NCI-H2107 treated with DMSO at 0.1 percent for 48 hours (cell line): ENCODE measurements around the gene JPH3.
A peak's percentile ranks its signal among the peaks of the same experiment; 100 is the strongest.

Source experiments
- DNase-seq: peaks from one replicate; lab custom pipeline; 2025; ENCODE audit not compliant: unreplicated experiment; lab: John Stamatoyannopoulos, UW

The JPH3 gene

DNA sequence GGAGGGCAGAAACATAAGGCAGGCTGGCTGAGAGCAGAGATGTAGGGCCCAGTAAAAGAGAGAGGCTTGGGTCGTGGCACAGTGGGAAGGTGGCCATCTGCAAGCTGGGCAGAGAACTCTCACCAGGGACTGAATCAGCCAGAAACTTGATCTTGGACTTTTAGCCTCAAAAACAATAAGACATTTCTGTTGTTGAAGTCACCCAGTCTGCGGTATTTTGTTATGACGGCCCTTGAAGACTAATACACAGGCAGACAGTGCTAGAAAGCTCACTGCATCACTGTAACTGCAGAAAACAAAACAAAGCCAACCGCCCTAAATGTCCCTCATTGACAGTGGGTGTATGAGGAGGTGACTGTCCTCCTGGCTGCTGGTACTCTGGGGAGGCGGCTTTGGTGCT, 3.9 kb upstream of the JPH3 start:
- DNase-seq, result no peak

DNA sequence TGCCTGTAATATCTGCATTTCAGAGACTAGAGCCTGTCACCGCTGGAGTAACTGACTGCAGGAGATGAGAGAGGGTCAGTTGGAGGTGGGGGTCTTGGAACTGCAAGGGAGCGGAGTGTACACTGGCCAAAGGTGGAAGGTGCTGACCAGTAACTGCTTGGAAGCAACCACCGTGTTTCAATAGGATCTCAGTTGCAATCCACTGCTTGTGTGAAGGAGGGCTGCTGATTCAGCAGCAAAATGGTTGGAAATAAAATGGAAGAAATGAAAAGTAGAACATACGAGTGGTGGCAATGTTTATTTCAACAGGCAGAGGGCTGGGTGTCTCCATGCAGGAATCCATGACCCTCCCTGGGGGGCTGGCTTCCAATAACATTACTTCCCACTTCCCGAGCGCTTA, 2.1 kb upstream of the JPH3 start:
- no peak for DNase-seq

DNA sequence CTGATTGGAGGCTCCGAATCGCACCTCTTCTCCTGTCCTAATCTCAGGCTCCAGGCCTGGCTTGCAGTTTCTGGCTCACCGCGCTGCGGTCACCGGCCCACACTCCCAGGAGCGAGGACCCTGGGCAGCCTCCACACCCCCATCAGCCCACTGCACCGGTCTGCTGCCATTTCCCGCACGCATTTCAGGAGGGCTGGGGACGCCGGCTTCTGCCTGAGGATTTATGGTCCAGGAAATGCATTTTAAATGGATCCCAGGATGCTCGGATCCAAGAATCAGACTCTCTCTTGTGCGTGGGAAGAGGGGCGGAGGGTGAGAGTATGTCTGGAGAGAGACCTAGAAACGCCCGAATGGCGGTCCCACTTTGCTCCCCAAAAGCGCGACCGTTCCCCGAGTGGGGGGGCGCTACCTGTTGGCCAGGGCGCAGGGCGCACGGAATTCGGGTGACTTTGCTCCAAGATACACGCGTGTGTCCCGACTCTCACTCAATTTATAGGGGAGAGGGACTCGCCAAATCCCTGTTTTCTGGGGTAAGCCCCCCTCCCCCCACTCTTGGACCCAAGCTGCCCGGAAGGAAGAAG, 817 bp upstream of the JPH3 start:
- no peak for DNase-seq

DNA sequence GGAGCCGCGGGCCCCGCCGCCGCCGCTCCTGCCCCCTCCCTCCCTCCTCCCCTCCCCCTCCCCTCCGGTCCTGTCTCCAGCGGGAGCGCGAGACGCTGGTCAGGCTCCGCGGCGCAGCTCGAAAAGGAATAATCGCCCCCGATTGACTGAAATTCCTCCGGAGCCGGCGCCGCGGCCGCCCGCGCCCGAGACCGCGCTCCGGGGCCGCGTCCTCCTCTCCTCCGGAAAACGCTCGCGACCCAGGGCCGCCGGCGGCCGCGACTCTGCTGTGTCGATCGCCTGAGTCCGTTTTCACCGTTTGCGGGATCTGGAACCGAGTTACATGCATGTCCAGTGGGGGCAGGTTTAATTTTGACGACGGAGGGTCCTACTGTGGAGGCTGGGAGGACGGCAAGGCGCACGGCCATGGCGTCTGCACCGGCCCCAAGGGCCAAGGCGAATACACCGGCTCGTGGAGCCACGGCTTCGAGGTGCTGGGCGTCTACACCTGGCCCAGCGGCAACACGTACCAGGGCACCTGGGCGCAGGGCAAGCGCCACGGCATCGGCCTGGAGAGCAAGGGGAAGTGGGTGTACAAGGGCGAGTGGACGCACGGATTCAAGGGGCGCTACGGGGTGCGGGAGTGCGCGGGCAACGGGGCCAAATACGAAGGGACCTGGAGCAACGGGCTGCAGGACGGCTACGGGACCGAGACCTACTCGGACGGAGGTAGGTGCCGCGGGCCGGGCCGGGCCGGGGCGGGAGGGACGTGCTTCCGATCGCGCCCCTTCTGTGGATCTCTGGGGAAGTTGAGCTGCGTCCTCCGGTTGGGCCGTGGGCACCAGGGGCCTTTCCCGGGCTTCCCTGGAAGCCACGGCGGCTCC, 744 bp downstream of the JPH3 start:
- no peak for DNase-seq

DNA sequence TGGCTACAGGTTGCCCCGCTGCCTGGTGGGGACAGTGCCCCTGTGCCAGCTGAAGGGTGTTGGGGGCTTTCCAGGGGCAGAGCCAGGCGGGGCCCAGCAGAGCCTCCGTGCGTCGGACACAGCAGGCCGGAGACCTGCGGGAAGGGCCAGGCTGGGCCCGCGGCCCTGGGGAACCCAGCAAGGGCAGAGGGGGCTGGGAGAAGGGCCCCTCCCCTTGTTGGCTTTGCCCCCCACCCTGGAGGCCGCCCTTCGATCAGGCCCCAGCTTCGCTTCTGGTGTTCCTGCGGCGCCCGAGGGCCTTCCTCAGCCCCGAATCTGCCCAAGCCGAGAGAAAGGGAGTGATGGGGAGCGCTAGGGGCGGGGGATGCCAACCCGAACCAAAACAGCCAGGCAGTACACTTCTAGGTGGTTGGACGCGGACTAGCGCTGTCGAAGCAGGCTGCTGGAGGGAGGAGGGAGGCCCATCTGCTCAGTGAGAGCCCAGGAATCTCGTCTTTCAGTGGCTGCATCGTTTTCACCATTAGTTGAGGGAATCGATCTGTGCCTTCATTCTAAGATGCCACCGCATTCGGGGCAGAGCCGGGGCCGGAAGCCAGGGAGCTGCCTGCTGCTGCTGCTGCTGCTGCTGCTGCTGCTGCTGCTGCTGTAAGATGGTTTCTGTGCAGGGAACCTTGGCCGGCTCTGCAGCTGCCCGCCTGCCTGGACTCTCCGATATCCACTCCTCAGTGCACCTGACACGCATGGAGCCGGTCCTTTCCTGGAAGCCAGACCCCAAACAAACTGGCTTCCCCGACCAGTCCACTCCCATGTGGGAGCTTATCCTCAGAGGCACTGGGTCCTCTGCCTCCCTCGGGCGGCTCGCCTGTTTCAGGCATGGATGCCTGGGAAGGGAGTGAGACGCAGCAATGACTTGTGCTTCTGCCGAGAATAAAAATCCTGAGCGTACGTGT, 1.7 kb downstream of the JPH3 start:
- peak; percentile 22 for DNase-seq

DNA sequence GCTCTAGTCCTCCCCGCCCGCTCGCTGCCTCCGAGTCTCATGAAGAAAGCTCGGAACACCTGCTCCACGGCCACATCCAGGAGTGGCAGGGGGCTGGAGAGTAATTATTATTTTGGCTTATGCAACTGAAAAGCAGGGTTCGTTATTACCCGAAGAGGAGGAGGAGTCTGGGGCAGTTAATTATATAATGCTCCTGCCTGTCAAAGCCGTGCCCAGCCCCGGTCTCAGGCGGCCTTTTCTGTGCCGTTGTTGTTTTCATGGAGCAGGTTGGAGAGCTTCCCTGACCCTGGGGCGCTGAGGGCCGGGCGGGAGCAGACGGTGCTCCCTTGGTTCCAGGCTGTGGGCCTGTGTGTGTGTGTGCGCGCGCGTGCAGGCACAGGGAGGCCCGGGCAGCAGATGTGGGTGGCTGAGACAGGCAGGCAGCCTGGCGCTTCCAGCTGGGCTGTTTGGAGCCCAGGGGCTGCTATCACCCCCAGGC, 2.4 kb downstream of the JPH3 start:
- DNase-seq, result peak; percentile 36

DNA sequence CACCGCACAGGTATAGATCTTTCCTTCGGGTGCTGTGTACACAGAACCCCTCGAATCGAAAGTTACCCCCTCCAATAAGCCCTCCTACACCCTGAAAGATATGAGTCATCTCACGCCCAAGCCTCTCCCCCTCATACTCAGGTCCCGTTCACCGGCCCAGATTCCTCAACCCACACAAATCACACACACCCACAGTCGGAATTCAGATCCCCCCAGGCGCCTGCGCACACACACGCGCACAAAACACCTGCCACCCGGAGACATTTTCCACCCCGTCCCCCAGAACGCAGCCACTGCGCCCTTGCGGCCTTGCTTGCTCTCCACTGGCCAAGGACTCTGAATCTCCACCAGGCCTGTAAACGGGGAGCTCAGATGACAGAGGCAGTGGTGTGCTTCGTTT, 4.9 kb downstream of the JPH3 start:
- no peak for DNase-seq

DNA sequence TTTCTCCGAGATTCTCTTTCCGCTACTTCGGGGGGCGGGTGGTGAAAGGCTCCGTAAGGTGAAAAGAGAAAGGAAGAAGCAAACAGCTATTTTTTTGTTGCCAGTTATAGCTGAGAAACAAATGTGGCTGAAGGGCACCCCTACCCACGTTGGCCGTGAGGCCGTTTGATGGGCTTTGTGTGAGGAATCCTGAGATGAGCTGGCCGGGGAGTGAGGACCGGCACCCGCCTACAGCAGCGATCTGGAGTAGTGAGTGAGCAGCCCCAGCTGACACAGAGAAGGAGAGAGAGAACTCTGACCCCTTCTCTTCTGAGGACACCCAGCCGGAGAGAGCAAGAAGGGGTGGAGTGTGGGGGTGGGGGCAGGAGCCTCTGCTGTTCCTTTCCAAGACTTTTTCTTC, 5.6 kb downstream of the JPH3 start:
- no peak for DNase-seq

DNA sequence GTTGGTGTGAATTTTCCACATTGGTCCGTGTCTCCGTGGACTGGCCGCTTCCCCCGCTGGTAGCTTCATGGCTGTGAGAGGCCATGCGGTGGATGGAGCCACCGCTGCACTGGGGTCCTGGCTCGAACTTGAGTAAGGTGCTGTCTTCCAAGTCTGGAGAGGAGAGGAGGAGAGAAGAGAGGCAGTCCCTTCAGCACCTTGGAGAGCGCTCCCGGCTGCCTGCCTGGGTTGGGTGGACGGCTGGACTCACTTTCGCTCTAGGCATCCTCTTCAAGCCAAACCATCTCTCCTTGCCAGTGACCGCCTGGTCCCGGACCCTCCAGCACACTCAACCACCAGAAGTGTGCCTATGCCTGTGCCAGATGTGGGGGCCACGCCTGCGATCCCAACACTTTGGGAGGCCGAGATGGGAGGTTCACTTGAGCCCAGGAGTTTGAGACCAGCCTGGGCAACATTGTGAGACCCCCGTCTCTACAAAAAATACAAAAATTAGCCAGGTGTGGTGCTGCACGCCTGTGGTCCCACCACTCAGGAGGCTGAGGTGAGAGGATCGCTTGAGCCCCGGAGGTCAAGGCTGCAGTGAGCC, 6.2 kb downstream of the JPH3 start:
- no peak for DNase-seq

DNA sequence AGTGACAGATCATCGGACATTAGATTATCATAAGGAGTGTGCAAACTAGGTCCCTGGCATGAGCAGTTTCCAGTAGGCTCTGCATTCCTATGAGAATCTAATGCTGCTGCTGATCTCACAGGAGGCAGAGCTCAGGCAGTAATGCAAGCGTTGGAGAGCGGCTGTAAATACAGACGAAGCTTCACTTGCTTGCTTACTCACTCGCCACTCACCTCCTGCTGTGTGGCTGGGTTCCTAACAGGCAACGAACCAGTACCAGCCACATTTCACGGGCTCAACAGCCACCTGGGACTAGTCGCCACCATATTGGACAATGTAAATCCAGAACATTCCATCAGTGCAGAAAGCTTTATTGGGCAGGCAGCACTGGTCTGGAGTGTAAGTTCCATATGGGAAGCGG, 7.7 kb downstream of the JPH3 start:
- DNase-seq, result no peak

DNA sequence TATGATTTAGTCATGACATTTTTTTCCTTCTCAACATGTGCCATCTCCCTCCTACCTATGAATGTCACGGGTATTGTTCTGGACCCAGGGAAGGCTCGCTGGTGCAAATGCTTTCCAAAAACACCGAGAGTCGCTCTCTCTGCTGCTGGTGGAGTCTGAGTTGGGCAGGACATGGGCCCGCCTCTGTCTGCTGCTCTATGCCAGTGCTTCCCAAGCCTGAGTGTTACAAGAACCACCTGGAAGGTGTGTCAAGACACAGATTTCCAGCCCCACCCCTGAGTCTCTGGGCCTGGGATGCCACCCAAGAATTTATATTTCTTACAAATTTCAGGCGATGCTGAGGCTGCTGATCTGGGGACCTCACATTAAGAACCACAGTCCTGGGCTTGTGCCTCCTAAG, 9.1 kb downstream of the JPH3 start:
- DNase-seq, result no peak

DNA sequence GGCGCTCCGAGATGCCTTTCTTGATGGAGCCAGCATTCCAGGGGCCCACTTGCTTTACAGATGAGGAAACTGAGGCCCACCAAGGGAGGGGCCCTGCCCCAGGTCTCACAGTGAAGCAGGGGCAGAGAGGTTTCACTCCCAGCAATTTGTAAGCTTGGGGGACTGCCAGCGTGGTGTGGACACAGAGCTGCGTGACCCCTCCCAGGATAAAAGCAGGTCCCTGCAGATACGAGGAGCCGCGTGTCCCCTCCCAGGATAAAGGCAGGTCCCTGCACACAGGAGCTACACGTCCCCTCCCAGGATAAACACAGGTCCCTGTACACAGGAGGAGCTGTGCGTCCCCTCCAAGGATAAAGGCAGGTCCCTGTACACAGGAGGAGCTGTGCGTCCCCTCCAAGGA, 11.7 kb downstream of the JPH3 start:
- no peak for DNase-seq

DNA sequence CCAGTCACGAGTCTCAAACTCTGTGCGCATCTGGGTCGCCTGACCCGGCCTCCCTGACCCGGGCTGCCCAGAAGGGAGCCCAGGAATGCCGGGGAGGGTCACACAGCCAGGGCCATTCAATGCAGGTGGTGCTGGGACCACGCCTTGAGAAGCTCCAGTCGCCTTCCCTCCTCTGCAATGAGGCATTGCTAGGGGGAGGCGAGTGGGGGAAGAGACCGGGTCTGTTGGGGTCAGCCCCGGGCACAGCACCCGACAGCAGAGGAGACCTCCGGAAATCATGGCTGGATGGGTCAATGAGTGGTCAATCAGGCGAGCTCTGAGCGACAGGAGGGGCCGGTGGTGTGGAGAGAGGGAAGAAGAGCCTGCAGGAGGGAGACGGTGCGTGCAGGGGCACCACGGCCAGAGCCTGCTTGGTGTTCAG, 13.3 kb downstream of the JPH3 start:
- DNase-seq, result no peak

DNA sequence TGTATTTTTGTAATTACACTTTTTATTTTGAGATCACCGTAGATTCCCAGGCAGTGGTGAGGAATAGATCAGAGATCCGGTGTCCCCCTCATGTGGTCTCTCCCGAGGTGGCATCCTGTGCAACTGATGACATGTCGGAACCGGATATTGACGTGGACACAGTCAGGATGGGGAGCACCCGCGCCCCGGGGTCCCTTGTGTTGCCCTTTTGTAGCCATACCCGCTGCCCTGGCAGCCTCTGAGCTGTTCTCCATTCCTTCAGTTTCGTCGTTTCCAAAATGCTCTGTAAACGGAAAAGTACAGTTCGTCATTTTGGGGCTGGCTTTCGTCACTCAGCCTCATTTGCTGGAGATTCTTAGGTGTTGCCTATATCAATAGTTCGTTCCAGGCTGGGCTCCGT, 14.2 kb downstream of the JPH3 start:
- DNase-seq, result no peak

DNA sequence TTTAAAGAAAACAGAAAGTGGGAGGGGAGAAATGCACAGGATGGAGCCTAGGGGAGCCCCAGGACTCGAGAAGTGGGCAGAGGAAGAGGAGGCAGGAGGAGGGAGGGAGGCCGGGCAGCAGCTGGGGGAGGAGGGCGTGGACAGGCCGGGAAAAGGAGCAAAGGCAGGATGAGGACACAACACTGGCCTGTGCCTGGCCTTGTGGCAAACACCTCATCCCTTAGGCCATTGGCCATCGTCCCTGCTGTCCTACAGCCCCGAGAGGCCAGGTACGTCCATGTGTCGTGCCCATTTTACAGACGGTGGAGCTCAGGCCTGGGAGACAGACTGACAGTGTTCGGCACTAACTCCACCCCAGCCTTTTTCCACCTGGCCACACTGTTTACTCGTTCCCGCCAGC, 15.9 kb downstream of the JPH3 start:
- no peak for DNase-seq

DNA sequence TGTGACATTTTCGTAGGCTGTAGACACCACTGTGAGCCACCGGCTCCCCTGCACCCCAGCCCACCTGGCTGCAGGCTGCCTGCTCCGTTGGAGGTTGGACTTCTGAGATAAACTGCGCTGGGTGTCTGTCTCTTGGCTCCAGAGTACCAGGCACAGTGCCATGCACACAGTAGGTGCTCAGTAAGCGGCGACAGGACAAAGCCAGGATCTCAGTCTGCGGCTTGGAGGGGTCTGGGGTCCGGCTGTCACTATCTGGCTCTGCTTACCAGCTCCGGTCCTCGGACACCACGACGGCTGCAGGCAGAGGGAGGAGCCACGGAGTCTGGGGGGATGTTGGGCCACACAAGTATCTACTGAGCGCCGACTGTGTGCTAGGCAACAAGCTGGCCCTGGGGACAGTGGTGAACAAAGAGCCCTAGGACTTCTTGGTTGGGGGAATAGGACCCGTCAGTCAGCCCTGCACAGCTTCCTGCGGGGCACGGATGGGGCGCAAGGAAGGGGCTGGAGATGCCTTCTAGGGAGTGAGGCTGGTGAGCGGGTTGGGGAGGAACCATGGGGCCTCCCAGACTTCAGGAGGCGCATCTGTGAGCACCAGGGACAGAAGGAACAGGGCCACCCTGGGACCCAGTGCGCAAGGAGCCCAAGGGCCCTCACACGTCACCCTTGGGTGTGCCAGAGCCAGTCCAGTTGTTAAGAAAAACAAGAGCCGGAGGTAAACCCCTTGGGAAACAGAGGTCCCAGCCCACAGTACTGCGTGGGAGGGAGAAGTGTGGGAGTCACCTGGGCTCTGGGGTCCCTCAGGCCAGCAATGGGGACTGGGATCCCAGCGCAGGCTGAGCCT, 17.3 kb downstream of the JPH3 start:
- DNase-seq, result no peak

DNA sequence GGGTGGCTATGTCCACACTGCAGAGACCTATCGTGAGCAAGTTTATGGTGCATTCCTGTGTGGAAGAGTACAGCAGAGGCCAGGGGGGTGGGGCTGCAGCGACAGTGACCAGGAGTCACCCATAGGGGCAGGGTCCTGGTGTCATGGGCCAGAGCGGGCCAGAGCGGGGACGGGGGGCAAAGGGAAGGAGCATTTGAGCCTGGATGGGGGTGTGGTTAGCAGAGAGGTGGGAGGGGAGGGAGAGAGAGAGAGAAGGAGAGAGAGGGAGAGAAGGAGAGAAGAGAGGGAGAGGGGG, 17.8 kb downstream of the JPH3 start:
- no peak for DNase-seq

DNA sequence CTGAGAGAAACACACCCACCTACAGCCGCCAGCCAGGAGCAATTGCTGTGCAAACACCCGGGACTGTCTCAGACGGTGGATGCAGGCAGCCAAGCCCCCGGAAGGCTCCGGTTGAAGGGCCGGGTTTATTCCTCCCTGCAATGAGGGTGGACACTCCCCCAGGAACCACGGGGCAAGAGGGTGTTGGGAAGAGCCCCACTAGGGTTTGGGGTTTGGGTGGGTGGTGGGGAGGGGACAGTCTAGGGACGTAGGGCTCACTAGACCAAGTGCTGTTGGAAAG, 19.2 kb downstream of the JPH3 start:
- DNase-seq, result no peak

DNA sequence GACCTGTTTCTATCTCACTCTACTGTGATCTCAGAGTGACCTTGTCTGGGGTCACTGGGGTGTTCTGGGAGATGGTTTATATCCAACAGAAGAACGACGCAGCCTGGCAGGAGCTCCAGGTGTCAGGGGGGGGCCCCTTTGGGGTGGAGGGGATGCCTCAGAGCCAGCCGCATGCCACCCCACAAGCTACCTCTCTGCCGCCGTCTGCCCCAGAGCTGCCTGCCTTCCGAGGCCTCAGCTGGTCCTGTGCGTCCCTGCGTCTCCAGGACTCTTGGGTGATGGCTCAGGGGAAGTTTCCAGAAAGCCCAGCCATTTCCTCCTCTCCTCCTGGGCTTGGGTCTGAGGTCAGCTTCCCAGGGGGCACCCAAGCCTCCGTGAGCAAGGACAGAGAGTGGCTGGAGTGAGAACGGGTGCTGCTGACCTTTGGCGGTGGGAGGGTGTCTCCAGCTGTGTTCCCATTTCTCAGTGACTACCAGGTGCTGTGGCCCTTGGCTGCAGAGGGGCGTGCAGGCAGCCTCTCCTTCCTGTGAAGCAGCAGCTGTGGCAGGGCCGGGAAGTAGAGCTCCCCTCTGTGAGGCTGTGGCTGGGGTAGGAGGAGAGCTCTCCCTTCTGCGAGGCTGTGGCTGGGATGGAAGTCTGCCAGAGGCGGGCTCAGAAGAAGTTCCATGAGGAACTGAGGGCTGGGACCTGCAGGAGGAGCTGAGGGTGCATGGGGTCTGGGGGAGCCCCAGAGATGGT, 19.8 kb downstream of the JPH3 start:
- peak; percentile 3 for DNase-seq

DNA sequence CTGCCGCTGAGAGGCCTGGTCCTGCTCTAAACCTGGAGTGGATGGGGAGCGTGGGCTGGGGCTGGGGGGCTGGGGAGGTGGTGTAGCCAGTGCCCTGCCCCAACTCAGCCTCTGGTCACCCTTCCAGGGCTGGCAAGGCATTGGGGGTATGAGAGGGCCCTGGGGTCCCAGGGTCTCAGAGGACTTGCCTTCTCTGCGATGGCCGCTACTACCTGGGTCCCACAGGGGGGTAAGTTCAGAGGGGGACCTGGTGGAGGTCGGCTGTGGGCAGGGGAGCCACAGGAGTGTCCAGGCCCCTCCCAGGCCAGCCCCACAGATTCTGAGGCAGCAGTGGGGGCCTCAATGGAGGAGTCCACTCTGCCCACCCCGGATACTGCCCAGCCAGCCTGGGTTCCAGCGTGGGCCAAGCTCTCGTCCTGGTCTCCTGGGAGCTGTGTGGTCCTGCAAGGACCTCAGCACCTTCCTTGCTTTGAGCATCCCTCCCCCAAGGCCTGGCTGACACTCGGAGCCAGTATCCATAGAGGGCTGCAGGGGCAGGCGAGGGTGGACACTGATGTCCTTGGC, 20.5 kb downstream of the JPH3 start:
- DNase-seq, result no peak
